Endothelial cell of umbilical vein (primary cell): ENCODE data around the gene CRISP3. TPM values are rescaled to one million over a fixed set of nuclear protein-coding genes. Genes with fewer than 3 reads are reported as not detected.

ENCODE experiments used
- BruUV-seq: library from RNA; stranded (reverse); fragments of 400-500 nt; replicated peaks from 2 replicates; lab custom pipeline; 2021; lab: Mats Ljungman, UMichigan
- CTCF ChIA-PET: fragments of 300-600, 350-600 bp; sonication (Branson Sonifier 250); formaldehyde crosslinking; loops from one replicate; lab custom pipeline; 2021; ENCODE audit warnings: antibody characterized with exemption, inconsistent platforms; lab: Charles Lee
- POLR2A ChIA-PET: fragments of 300-600, 350-600 bp; sonication (Branson Sonifier 250); formaldehyde crosslinking; loops from one replicate; lab custom pipeline; 2021; ENCODE audit warnings: antibody characterized with exemption, inconsistent platforms; lab: Charles Lee
- DNase-seq: peaks from one replicate; pipeline ENCODE4 v3.0.0-alpha.2; 2011; ENCODE audit warnings: low read depth, low spot score
- FAIRE-seq: peaks from 2 replicates; lab custom pipeline; 2011; peaks lifted over from hg19 to GRCh38; lab: Jason Lieb, UNC
- H2AFZ ChIP-seq: 2 replicates; pipeline ENCODE4 v1.6.0; 2012; ENCODE audit warnings: low read depth, low read length, control low read depth, inconsistent platforms
- H3K27ac ChIP-seq: 2 replicates; pipeline ENCODE4 v1.5.1; 2011; ENCODE audit warnings: low read depth, mild to moderate bottlenecking, control low read depth, low read length, moderate library complexity; ENCODE audit not compliant: insufficient read depth
- H3K27me3 ChIP-seq, 2 experiments: 2 replicates each; pipeline versions ENCODE4 v1.6.0 to v1.6.1; 2011; ENCODE audit warnings: low read length in 2 of 2, mixed read lengths in 1 of 2; ENCODE audit not compliant: control insufficient read depth in 2 of 2, insufficient read depth in 2 of 2
- H3K36me3 ChIP-seq, 2 experiments: 2 replicates in 1 of 2; 3 replicates in 1 of 2; pipeline ENCODE4 v1.5.1; 2011; ENCODE audit warnings: low read length in 2 of 2, mild to moderate bottlenecking in 1 of 2, moderate library complexity in 1 of 2; ENCODE audit not compliant: control insufficient read depth in 2 of 2, insufficient read depth in 2 of 2; ENCODE audit errors: extremely low read depth in 1 of 2
- H3K4me1 ChIP-seq: 3 replicates; pipeline ENCODE4 v1.5.1; 2011; ENCODE audit warnings: mild to moderate bottlenecking, low read length; ENCODE audit not compliant: control insufficient read depth, insufficient read depth; ENCODE audit errors: extremely low read depth
- H3K4me2 ChIP-seq: 2 replicates; pipeline ENCODE4 v1.6.1; 2011; ENCODE audit warnings: low read length, control low read depth, mixed read lengths; ENCODE audit not compliant: insufficient read depth
- H3K4me3 ChIP-seq, 3 experiments: fragments of 200-600 bp in 1 of 3; sonication (generic), shearing (Covaris generic) in 1 of 3; replicated peaks in 1 of 3; 2 replicates each; pipeline ENCODE4 v1.5.1; 2011 to 2016; ENCODE audit warnings: control low read depth in 3 of 3, low read length in 3 of 3, mild to moderate bottlenecking in 2 of 3, inconsistent platforms in 1 of 3, low read depth in 1 of 3, moderate library complexity in 1 of 3; ENCODE audit not compliant: insufficient read depth in 1 of 3
- H3K79me2 ChIP-seq: 2 replicates; pipeline ENCODE4 v1.6.0; 2012; ENCODE audit warnings: low read length, inconsistent platforms; ENCODE audit not compliant: control insufficient read depth, insufficient read depth
- H3K9ac ChIP-seq: replicated peaks from 2 replicates; pipeline ENCODE3; 2011; ENCODE audit warnings: low read length, control low read depth; ENCODE audit not compliant: insufficient read depth; ENCODE audit errors: extremely low read depth
- H3K9me1 ChIP-seq: replicated peaks from 3 replicates; pipeline ENCODE4 v1.6.0; 2011; ENCODE audit warnings: mild to moderate bottlenecking, low read length; ENCODE audit not compliant: control insufficient read depth, insufficient read depth; ENCODE audit errors: extremely low read depth
- H3K9me3 ChIP-seq: replicated peaks from 2 replicates; pipeline ENCODE4 v1.5.1; 2012; ENCODE audit warnings: low read length, inconsistent platforms; ENCODE audit not compliant: control insufficient read depth, insufficient read depth
- H4K20me1 ChIP-seq: replicated peaks from 2 replicates; pipeline ENCODE3; 2011; ENCODE audit warnings: mild to moderate bottlenecking, low read length; ENCODE audit not compliant: control insufficient read depth, insufficient read depth; ENCODE audit errors: extremely low read depth
- EZH2 ChIP-seq: IDR thresholded peaks from 2 replicates; pipeline ENCODE4 v1.6.1; 2012; ENCODE audit warnings: borderline replicate concordance, low read depth, mild to moderate bottlenecking, moderate library complexity, low read length, inconsistent platforms; ENCODE audit not compliant: severe bottlenecking
- FOS ChIP-seq: IDR thresholded peaks from 2 replicates; pipeline ENCODE4 v1.6.1; 2011; ENCODE audit warnings: mild to moderate bottlenecking, low read length, moderate library complexity, borderline replicate concordance; ENCODE audit not compliant: insufficient read depth
- GATA2 ChIP-seq: IDR thresholded peaks from 2 replicates; pipeline ENCODE4 v1.7.0; 2011; ENCODE audit warnings: low read depth, mild to moderate bottlenecking, moderate library complexity, mixed read lengths, low read length; ENCODE audit not compliant: insufficient read length, insufficient read depth
- JUN ChIP-seq: IDR thresholded peaks from 2 replicates; pipeline ENCODE4 v1.6.1; 2011; ENCODE audit warnings: borderline replicate concordance, low read depth; ENCODE audit not compliant: insufficient read length, insufficient read depth
- MAX ChIP-seq: IDR thresholded peaks from 2 replicates; pipeline ENCODE4 v1.6.1; 2011; ENCODE audit not compliant: insufficient read depth, insufficient read length
- MYC ChIP-seq: IDR thresholded peaks from one replicate; pipeline ENCODE4 v1.6.1; 2011; ENCODE audit warnings: mild to moderate bottlenecking, low read depth, low read length
- POLR2A ChIP-seq: IDR thresholded peaks from 2 replicates; pipeline ENCODE4 v1.6.1; 2012; ENCODE audit warnings: low read depth, mild to moderate bottlenecking, control low read depth, low read length
- POLR2AphosphoS5 ChIP-seq: IDR thresholded peaks from 2 replicates; pipeline ENCODE4 v1.6.1; 2012; ENCODE audit warnings: low read depth, mild to moderate bottlenecking, control low read depth, low read length, moderate library complexity; ENCODE audit not compliant: insufficient read depth
- dilution Hi-C: fragments of 300-500 bp; cut with MboI; formaldehyde crosslinking; loops from one replicate; pipeline ENCODE4 v1.15.0; 2019; ENCODE audit warnings: low sequenced_read_pairs; ENCODE audit not compliant: extremely low pct_ligation_motif_present
- intact Hi-C: fragments of 100-400 bp; cut with micrococcal nuclease; formaldehyde crosslinking; loops from one replicate; pipeline ENCODE4 v1.10.0; 2022
- polyA plus RNA-seq, 4 experiments: library from polyadenylated mRNA; depleted of rRNA in 3 of 4; stranded (reverse) in 3 of 4; unstranded in 1 of 4; fragments of >200 nt; gene quantifications; 2 replicates each; pipeline versions ENCODE4 v1.2.1 to v1.2.3, GENCODE V29; 2011 to 2012; ENCODE audit warnings: missing spikeins in 1 of 4
- total RNA-seq: library from RNA; stranded (reverse); gene quantifications from 2 replicates; pipeline ENCODE4 v1.2.3, GENCODE V29; 2021
- TF ChIP-seq, protein P1 (sequence below), 2 donors: IDR thresholded peaks; 1 replicate in 1 of 2; 2 replicates in 1 of 2; pipeline ENCODE4 v1.5.1; 2011; ENCODE audit warnings: low read length in 2 of 2, mild to moderate bottlenecking in 2 of 2, moderate library complexity in 2 of 2, control low read depth in 1 of 2, inconsistent platforms in 1 of 2, low read depth in 1 of 2; ENCODE audit not compliant: insufficient read depth in 1 of 2; ENCODE audit errors: extremely low read depth in 1 of 2

Gene CRISP3
- total and polyA plus RNA-seq, 2 donors (not counting 3 experiments of a cell fraction or from before 2014, with no cell fraction given), result not detected

- ChIA-PET CTCF (no interaction called here), POLR2A (no interaction called here)
- H3K27ac ChIP-seq, result no peak overlapping the region
- no peak overlapping the region for H2AFZ ChIP-seq
- no peak overlapping the region for H3K4me2 ChIP-seq
- no peaks in the 10 kb centered on the region for H3K4me1 ChIP-seq
- H3K79me2 ChIP-seq, result no peaks in the 10 kb centered on the region
- no peak for FAIRE-seq
- TF ChIP-seq, protein P1, sequence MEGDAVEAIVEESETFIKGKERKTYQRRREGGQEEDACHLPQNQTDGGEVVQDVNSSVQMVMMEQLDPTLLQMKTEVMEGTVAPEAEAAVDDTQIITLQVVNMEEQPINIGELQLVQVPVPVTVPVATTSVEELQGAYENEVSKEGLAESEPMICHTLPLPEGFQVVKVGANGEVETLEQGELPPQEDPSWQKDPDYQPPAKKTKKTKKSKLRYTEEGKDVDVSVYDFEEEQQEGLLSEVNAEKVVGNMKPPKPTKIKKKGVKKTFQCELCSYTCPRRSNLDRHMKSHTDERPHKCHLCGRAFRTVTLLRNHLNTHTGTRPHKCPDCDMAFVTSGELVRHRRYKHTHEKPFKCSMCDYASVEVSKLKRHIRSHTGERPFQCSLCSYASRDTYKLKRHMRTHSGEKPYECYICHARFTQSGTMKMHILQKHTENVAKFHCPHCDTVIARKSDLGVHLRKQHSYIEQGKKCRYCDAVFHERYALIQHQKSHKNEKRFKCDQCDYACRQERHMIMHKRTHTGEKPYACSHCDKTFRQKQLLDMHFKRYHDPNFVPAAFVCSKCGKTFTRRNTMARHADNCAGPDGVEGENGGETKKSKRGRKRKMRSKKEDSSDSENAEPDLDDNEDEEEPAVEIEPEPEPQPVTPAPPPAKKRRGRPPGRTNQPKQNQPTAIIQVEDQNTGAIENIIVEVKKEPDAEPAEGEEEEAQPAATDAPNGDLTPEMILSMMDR (IDR thresholded peaks at IDR 0.05; ENCODE audit: extremely low read depth in 1 of 2, insufficient read depth in 1 of 2, low read depth in 1 of 2, low read length in 2 of 2), result no peak
- TF ChIP-seq POLR2A (no peak), FOS (no peak), MYC (no peak), POLR2AphosphoS5 (no peak), JUN (no peak), MAX (no peak), EZH2 (no peak), GATA2 (no peak)
- dilution Hi-C loops, result no loop called here
- BruUV-seq, result no TSS peak
- H3K27me3 ChIP-seq, result no peaks in the 10 kb centered on the region
- no peaks in the 10 kb centered on the region for H3K36me3 ChIP-seq
- no peak overlapping the region for H3K4me3 ChIP-seq
- H3K9me1 ChIP-seq, result no peaks in the 10 kb centered on the region
- no peaks in the 10 kb centered on the region for H3K9me3 ChIP-seq
- no peak for DNase-seq
- intact Hi-C loops, result no loop called here
- H4K20me1 ChIP-seq, result no peaks in the 10 kb centered on the region
- no peak overlapping the region for H3K9ac ChIP-seq
Observed at GRCh38 chr6:49743429-49743828, 759 bp downstream of the CRISP3 start.
